Thyroid gland (tissue), 4 donors: Measurements from ENCODE around the gene COIL.
"Not testable (repeated sequence)": the region's sequence is repeated elsewhere in the genome, so short reads cannot be mapped to it uniquely, and the experiment has no call there.

ENCODE experiments used
- CTCF ChIP-seq, 6 experiments: fragments of 200-600 bp in 3 of 6; fragments of 450-650 bp in 3 of 6; sonication (generic) in 3 of 6; IDR thresholded peaks; one replicate each; pipeline ENCODE4 v1.5.1; 2016 to 2019; ENCODE audit warnings: antibody characterized with exemption in 6 of 6, mild to moderate bottlenecking in 2 of 6, inconsistent platforms in 1 of 6, moderate library complexity in 1 of 6
- POLR2A ChIP-seq, 2 donors: fragments of 450-650 bp; IDR thresholded peaks; one replicate each; pipeline ENCODE4 v1.6.1; 2017; ENCODE audit warnings: antibody characterized with exemption in 2 of 2, mild to moderate bottlenecking in 2 of 2, moderate library complexity in 1 of 2

GRCh38 chr17:56938206-56938605 is 22.6 kb downstream of the COIL start:
- TF ChIP-seq POLR2A, CTCF (IDR thresholded peaks at IDR 0.05): not testable (repeated sequence)
